PC-3 (cell line): ENCODE results near the gene GALNTL6.

Experiments used
- EZH2 ChIP-seq: fragments of 300-600 bp; sonication (generic); IDR thresholded peaks from one replicate; pipeline ENCODE4 v1.6.1; 2017; ENCODE audit warnings: antibody characterized with exemption, mild to moderate bottlenecking, low read length; ENCODE audit not compliant: unreplicated experiment
- EZH2phosphoT487 ChIP-seq: fragments of 300-600 bp; sonication (generic); IDR thresholded peaks from 2 replicates; pipeline ENCODE4 v1.6.1; 2018; ENCODE audit warnings: mild to moderate bottlenecking, antibody characterized with exemption, low read length, borderline replicate concordance
- TF ChIP-seq, protein P1 (sequence below): fragments of 300-600 bp; sonication (generic); conservative IDR thresholded peaks from 2 replicates; pipeline ENCODE4 v1.5.1; 2017; ENCODE audit warnings: antibody characterized with exemption, low read depth, mild to moderate bottlenecking, low read length

DNA sequence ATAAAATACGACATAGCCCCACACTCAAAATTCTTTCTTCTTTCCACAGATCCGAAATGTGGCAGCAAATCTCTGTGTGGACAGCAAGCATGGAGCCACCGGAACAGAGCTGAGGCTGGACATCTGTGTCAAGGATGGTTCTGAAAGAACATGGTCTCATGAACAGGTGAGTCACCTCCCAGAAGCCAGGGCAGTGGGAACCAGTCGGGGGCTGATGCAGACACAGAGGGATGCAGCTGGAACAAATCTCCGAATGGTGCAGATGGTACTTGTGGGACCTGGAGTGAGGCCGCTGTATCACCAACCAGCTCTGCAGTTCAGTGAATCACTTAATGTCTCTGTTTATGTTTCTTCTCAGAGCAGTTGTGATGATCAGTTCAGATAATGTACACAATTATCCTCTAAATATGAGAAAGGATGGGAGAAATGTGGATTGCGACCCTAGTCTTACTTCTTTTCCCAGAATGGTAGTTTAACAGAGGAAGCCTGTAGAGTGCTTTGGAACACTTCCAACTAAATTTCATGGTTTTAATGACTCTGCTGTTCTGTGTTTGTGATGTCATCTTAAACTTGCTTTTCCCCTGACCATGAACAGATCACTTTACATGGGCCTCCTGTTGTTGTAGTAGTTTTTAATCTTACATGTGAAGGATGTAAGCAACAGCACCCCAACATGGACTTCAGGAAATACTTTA, 1196.1 kb downstream of the GALNTL6 start:
- TF ChIP-seq, protein P1, sequence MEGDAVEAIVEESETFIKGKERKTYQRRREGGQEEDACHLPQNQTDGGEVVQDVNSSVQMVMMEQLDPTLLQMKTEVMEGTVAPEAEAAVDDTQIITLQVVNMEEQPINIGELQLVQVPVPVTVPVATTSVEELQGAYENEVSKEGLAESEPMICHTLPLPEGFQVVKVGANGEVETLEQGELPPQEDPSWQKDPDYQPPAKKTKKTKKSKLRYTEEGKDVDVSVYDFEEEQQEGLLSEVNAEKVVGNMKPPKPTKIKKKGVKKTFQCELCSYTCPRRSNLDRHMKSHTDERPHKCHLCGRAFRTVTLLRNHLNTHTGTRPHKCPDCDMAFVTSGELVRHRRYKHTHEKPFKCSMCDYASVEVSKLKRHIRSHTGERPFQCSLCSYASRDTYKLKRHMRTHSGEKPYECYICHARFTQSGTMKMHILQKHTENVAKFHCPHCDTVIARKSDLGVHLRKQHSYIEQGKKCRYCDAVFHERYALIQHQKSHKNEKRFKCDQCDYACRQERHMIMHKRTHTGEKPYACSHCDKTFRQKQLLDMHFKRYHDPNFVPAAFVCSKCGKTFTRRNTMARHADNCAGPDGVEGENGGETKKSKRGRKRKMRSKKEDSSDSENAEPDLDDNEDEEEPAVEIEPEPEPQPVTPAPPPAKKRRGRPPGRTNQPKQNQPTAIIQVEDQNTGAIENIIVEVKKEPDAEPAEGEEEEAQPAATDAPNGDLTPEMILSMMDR = no peak
- TF ChIP-seq EZH2 (no peak), EZH2phosphoT487 (no peak)
